Stimulated activated naive B cell treated with anti-CD40 and anti-IgM and Interleukin-4, amounts not matched to agents 10 μg/mL and 1 μg/mL and 100 μg/mL, for 72 hours (primary cell): ENCODE results near the gene SYT3.
"Not testable (repeated sequence)": the region's sequence is repeated elsewhere in the genome, so short reads cannot be mapped to it uniquely, and the experiment has no call there.

Source experiments
- ATAC-seq, 2 donors: fragments of 150-1000 bp; cut with Tn5 transposase; replicated peaks; 2 replicates each; pipeline ENCODE4 v1.10.0; 2021; ENCODE audit warnings: moderate library complexity in 1 of 2
- DNase-seq: peaks from one replicate; pipeline ENCODE4 v3.0.0; 2021
- H3K27ac Mint-ChIP-seq: one replicate; pipeline ENCODE4 v1.8.0; 2022; ENCODE audit warnings: mild to moderate bottlenecking, mixed read lengths
- H3K27me3 Mint-ChIP-seq, 2 donors: one replicate each; pipeline ENCODE4 v1.8.0; 2022; ENCODE audit warnings: mixed read lengths in 2 of 2
- H3K36me3 Mint-ChIP-seq, 2 donors: one replicate each; pipeline ENCODE4 v1.8.0; 2022; ENCODE audit warnings: mixed read lengths in 2 of 2, mild to moderate bottlenecking in 1 of 2
- H3K4me1 Mint-ChIP-seq, 2 donors: one replicate each; pipeline ENCODE4 v1.8.0; 2022; ENCODE audit warnings: mixed read lengths in 2 of 2, mild to moderate bottlenecking in 1 of 2
- H3K4me3 Mint-ChIP-seq, 2 donors: one replicate each; pipeline ENCODE4 v1.8.0; 2022; ENCODE audit warnings: mild to moderate bottlenecking in 2 of 2, mixed read lengths in 2 of 2, moderate library complexity in 1 of 2
- H3K9me3 Mint-ChIP-seq, 2 donors: one replicate each; pipeline ENCODE4 v1.8.0; 2022; ENCODE audit warnings: mixed read lengths in 2 of 2, mild to moderate bottlenecking in 1 of 2

SYT3 gene

GRCh38 chr19:50581795-50582660 lies 57.7 kb downstream of the SYT3 start:
- not testable (repeated sequence) for ATAC-seq, H3K4me1 Mint-ChIP-seq, DNase-seq, H3K9me3 Mint-ChIP-seq, H3K27ac Mint-ChIP-seq, H3K36me3 Mint-ChIP-seq
- H3K4me3 Mint-ChIP-seq: peak overlapping the region in 1 of 2 donors; percentile 33
- H3K27me3 Mint-ChIP-seq: peaks cover 14 to 38% of the 10 kb centered on the region in 2 donors

GRCh38 chr19:50580970-50581634 lies 58.6 kb downstream of the SYT3 start:
- H3K27me3 Mint-ChIP-seq: peaks cover 10 to 34% of the 10 kb centered on the region in 2 donors
- ATAC-seq (no peak), DNase-seq (no peak)
- peaks cover 0 to 2% of the 10 kb centered on the region in 2 donors for H3K9me3 Mint-ChIP-seq
- H3K4me3 Mint-ChIP-seq: no peak overlapping the region
- no peaks in the 10 kb centered on the region for H3K4me1 Mint-ChIP-seq
- H3K27ac Mint-ChIP-seq: no peak overlapping the region
- no peaks in the 10 kb centered on the region for H3K36me3 Mint-ChIP-seq

- no peak overlapping the region for H3K27ac Mint-ChIP-seq
- H3K36me3 Mint-ChIP-seq: no peaks in the 10 kb centered on the region
- no peak overlapping the region for H3K4me3 Mint-ChIP-seq
- no peaks in the 10 kb centered on the region for H3K4me1 Mint-ChIP-seq
- no peak for DNase-seq
- no peak for ATAC-seq
- peaks cover 0 to 2% of the 10 kb centered on the region in 2 donors for H3K9me3 Mint-ChIP-seq
- peaks cover 7 to 34% of the 10 kb centered on the region in 2 donors for H3K27me3 Mint-ChIP-seq
Measured at GRCh38 chr19:50580240-50580639, 59.4 kb downstream of the SYT3 start.

- H3K4me3 Mint-ChIP-seq, H3K36me3 Mint-ChIP-seq, DNase-seq, ATAC-seq, H3K27ac Mint-ChIP-seq, H3K9me3 Mint-ChIP-seq, H3K4me1 Mint-ChIP-seq: not testable (repeated sequence)
- peaks cover 7 to 41% of the 10 kb centered on the region in 2 donors for H3K27me3 Mint-ChIP-seq
Measured at GRCh38 chr19:50576769-50577168, 62.9 kb downstream of the SYT3 start.

GRCh38 chr19:50573741-50574461 lies 65.8 kb downstream of the SYT3 start:
- no peak for ATAC-seq
- no peak overlapping the region for H3K4me3 Mint-ChIP-seq
- H3K9me3 Mint-ChIP-seq: no peaks in the 10 kb centered on the region
- H3K4me1 Mint-ChIP-seq: no peaks in the 10 kb centered on the region
- H3K36me3 Mint-ChIP-seq: no peaks in the 10 kb centered on the region
- DNase-seq: no peak
- H3K27me3 Mint-ChIP-seq: peaks cover 21 to 44% of the 10 kb centered on the region in 2 donors
- H3K27ac Mint-ChIP-seq: no peak overlapping the region
